Choroid plexus epithelial cell (primary cell): ENCODE results near the gene FUZ.

ENCODE experiments used
- DNase-seq: peaks from one replicate; pipeline ENCODE4 v3.0.0-alpha.2; 2010; ENCODE audit warnings: low read depth
- H3K4me3 ChIP-seq: 2 replicates; pipeline ENCODE4 v1.5.1; 2011; ENCODE audit warnings: low read depth, mild to moderate bottlenecking, control low read depth, low read length, moderate library complexity
- TF ChIP-seq, protein P1 (sequence below): conservative IDR thresholded peaks from 2 replicates; pipeline ENCODE4 v1.5.1; 2011; ENCODE audit warnings: low read depth, mild to moderate bottlenecking, control low read depth, inconsistent platforms, low read length, moderate library complexity

The FUZ gene

DNA sequence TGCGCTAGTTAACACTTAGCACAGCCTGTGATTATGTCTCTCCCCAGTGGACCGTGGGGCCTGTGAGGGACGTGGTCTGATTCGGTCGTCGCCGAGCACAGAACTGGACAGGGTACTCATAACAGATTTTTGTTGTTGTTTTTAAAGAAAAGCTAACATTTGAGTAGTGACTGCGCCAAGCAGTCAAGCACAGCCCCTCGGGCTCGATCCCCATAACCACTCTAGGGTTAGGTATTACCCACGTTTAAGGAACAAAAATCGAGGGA, 37.1 kb upstream of the FUZ start:
- peak overlapping the region; percentile 93 for H3K4me3 ChIP-seq
- DNase-seq: no peak
- TF ChIP-seq, protein P1, sequence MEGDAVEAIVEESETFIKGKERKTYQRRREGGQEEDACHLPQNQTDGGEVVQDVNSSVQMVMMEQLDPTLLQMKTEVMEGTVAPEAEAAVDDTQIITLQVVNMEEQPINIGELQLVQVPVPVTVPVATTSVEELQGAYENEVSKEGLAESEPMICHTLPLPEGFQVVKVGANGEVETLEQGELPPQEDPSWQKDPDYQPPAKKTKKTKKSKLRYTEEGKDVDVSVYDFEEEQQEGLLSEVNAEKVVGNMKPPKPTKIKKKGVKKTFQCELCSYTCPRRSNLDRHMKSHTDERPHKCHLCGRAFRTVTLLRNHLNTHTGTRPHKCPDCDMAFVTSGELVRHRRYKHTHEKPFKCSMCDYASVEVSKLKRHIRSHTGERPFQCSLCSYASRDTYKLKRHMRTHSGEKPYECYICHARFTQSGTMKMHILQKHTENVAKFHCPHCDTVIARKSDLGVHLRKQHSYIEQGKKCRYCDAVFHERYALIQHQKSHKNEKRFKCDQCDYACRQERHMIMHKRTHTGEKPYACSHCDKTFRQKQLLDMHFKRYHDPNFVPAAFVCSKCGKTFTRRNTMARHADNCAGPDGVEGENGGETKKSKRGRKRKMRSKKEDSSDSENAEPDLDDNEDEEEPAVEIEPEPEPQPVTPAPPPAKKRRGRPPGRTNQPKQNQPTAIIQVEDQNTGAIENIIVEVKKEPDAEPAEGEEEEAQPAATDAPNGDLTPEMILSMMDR: no peak

DNA sequence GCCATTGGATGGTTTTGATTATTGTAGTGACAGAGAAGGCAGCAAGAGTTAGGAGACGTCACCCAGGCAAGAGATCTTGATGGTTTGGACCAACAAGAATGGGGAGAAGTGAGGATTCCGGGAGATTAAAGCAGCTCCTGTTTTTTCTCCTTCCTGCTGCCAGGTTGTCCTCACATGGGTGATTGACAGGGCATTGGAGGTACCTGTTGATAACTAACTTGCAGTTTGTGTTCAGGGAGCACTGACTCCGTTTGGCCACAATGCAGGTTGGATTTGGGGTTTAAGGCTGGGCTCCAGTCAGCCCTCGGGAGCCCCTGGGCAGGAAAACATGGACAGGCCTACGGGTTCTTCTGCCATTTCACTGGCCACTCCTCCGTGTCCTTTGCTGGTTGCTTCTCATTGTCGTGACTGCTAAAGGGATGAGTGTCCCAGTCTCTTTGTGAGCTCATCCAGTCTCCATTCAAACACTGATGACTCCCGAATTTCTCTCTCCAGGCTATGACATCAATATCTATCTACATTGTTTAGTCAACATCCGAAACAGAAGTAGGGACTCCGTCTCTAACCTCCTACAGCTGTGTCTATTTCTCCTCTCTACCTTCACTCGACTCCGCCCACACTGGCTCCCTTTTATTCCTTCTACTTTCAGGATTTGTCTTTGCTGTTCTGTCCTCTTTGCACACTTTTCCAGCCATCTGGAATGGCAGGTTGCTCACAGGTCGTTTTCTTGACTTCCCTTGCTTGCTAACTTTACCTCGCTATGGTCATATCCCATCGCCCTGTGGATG, 36.5 kb upstream of the FUZ start:
- TF ChIP-seq, protein P1: no peak
- peak overlapping the region; percentile 93 for H3K4me3 ChIP-seq
- no peak for DNase-seq

DNA sequence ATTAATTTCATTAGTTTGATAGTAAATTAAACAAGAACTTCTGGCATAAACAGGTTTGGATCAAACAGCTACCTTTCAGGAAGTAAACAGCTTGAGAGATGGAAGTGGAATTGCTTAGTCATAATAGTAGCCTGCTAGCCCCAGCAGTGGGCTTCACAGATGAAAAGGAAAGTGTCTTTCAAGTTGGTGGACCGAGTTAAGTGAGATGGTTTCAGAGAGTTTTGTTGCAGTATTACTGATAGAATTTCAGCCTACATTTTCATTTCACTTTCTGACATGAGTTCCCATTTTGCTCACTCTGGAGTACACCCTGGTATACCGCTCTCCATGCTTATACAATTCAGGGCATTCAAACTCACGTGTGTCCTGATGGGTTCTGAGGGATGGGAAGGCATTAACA, 35.8 kb upstream of the FUZ start:
- H3K4me3 ChIP-seq: no peak overlapping the region
- no peak for DNase-seq
- TF ChIP-seq, protein P1: no peak

DNA sequence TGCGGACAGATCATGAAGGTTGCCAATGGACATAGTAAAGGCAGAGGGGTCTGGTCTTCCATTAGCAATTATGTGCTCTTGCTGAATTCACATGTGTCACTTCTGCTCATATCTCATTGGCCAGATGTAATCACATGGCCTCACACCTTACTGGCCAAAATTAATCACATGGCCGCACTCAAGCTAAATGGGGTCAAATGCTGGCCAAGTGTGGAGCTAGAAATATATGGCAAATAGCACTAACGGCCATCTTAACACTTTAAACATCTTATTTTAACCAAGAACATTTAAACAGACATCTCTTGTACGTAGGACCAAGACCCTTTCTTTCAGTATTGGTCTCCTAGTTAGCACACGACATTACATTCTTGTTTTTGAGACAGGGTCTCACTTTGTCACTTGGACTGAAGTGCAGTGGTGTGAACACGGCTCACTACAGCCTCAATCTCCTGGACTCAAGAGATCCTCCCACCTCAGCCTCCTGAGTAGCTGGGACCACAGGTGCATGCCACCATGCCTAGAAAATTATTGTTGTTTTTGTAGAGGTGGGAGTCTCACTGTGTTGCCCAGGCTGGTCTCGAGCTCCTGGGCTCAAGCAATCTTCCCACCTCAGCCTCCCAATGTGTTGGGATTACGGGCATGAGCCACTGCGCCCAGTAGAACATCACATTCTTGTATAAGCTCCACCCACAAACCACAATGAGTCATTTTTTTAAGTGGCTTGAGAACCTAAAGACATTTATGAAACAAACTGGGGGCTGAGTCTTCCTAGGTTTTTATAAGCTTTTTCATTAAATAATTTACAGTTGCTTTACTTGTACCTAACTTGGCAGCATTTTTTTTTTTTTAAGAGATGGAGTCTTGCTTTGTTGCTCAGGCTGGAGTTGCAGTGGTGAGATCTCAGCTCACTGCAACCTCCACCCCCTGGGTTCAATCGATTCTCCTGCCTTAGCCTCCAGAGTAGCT, 34.9 kb upstream of the FUZ start:
- TF ChIP-seq, protein P1: no peak
- peak; percentile 93 for DNase-seq
- no peak overlapping the region for H3K4me3 ChIP-seq

DNA sequence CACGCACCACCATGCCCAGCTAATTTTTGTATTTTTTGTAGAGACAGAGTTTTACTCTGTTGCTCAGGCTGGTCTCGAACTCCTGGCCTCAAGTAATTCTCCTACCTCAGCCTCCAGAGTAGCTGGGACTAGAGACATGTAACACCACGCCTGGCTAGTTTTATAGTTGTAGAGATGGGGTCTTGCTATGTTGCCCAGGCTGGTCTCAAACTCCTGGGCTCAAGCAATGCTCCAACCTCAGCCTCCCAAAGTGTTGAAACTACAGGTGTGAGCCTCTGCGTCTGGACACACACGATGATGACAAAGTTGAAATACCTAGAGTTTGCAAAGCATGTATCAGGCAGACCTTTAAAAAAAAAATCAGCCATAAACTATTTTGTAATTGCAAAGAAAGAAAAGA, 33.3 kb upstream of the FUZ start:
- TF ChIP-seq, protein P1: no peak
- H3K4me3 ChIP-seq: no peak overlapping the region
- DNase-seq: no peak

DNA sequence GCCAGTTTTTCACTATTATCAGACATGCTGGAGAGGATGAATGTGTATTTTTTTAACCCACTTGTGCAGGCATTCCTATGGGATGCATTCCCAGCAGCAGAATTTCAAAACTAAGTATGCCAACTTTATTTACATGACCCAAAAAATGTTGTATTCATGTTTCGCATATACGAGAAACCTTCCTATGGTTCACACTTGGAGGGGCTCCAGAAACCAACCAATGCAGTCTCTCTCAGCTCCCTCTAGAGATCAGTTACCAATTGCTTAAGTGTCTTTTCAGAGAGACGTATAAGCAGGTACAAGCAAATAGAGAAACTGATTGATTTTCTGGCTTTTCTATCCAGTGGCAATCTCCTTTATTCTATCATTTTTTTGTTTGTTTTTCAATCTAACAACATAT, 32.3 kb upstream of the FUZ start:
- DNase-seq: peak; percentile 59
- TF ChIP-seq, protein P1: peak; percentile 44
- H3K4me3 ChIP-seq: no peak overlapping the region
